Progenitor cell of endocrine pancreas (in vitro differentiated cells): Measurements from ENCODE around the gene TSPAN15. TPM values are rescaled to one million over a fixed set of nuclear protein-coding genes. Genes with fewer than 3 reads are reported as not detected.

Experiments
- DNase-seq: peaks from one replicate; pipeline ENCODE4 v3.0.0; 2021; ENCODE audit warnings: low spot score; ENCODE audit not compliant: unreplicated experiment
- H3K27ac Mint-ChIP-seq: 2 replicates; pipeline ENCODE4 v1.8.0; 2021; ENCODE audit warnings: mild to moderate bottlenecking, moderate library complexity, mixed read lengths
- H3K27me3 Mint-ChIP-seq: 2 replicates; pipeline ENCODE4 v1.8.0; 2021; ENCODE audit warnings: mixed read lengths
- H3K36me3 Mint-ChIP-seq: 2 replicates; pipeline ENCODE4 v1.8.0; 2022; ENCODE audit warnings: mixed read lengths; ENCODE audit not compliant: insufficient read depth
- H3K4me1 Mint-ChIP-seq: 2 replicates; pipeline ENCODE4 v1.8.0; 2021; ENCODE audit warnings: low read depth, mixed read lengths
- H3K4me3 Mint-ChIP-seq: 2 replicates; pipeline ENCODE4 v1.8.0; 2021; ENCODE audit warnings: low read depth, mild to moderate bottlenecking, moderate library complexity, mixed read lengths
- H3K9me3 Mint-ChIP-seq: 2 replicates; pipeline ENCODE4 v1.8.0; 2021; ENCODE audit warnings: low read depth, mixed read lengths
- total RNA-seq: library from RNA; stranded (reverse); gene quantifications from 2 replicates; pipeline ENCODE4 v1.2.1, GENCODE V29; 2021
- TF ChIP-seq, protein P1 (sequence below): fragments of 200-600 bp; sonication (generic); IDR thresholded peaks from one replicate; pipeline ENCODE4 v1.5.0; 2021; ENCODE audit warnings: antibody characterized with exemption, mild to moderate bottlenecking; ENCODE audit not compliant: unreplicated experiment

Gene TSPAN15
- total RNA-seq, 1 donor from 2014 or later: 14.7 TPM

DNA sequence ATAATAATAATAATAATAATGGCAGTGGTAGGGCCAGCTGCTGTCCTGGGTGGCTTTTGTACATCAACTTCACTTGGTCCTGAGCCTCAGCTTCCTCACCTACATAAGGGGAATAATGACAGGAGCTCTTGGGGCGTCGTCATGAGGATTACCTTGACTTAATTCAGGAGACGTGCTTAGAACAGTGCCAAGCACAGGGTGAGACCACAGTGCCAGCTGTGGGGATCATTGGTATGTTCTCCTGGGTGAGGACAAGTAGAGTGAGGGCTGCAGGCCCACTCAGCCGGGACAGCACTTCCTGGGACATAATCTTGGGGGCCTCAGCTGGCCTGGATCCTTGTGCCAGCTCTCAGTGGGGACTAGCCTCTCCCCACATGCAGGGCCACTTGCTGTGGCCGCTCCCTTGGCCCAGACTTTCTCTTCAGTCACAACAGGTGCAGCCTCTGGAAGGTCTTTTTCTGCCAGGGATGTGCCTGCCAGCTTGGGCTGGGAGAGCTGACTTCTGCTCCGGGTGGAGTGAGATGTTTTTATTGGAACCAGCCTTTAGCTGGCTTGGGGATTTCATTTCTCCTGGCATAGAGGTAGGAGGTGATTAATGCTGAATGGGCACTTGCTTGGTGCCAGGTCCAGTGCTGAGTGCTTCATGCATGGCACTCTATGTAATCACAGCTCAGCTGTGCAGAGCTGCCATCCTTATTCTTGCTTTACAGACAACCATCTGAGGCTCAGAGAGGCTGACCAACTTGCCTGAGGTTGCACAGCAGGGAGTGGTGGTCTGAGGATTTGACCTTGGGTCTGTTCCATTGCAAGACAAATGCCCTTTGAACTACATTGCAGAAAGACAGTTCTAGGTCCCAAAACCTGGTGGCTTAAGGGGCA, 45.3 kb downstream of the TSPAN15 start:
- Mint-ChIP-seq H3K36me3 (no peaks in the 10 kb centered on the region), H3K9me3 (no peaks in the 10 kb centered on the region), H3K27me3 (no peaks in the 10 kb centered on the region), H3K4me1 (peaks cover 11% of the 10 kb centered on the region), H3K27ac (no peak overlapping the region), H3K4me3 (no peak overlapping the region)
- TF ChIP-seq, protein P1, sequence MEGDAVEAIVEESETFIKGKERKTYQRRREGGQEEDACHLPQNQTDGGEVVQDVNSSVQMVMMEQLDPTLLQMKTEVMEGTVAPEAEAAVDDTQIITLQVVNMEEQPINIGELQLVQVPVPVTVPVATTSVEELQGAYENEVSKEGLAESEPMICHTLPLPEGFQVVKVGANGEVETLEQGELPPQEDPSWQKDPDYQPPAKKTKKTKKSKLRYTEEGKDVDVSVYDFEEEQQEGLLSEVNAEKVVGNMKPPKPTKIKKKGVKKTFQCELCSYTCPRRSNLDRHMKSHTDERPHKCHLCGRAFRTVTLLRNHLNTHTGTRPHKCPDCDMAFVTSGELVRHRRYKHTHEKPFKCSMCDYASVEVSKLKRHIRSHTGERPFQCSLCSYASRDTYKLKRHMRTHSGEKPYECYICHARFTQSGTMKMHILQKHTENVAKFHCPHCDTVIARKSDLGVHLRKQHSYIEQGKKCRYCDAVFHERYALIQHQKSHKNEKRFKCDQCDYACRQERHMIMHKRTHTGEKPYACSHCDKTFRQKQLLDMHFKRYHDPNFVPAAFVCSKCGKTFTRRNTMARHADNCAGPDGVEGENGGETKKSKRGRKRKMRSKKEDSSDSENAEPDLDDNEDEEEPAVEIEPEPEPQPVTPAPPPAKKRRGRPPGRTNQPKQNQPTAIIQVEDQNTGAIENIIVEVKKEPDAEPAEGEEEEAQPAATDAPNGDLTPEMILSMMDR: no peak
- DNase-seq: no peak

- Mint-ChIP-seq H3K27ac (no peak overlapping the region), H3K4me1 (peaks cover 11% of the 10 kb centered on the region), H3K4me3 (no peak overlapping the region), H3K36me3 (no peaks in the 10 kb centered on the region), H3K9me3 (no peaks in the 10 kb centered on the region), H3K27me3 (no peaks in the 10 kb centered on the region)
- DNase-seq: no peak
- TF ChIP-seq, protein P1: no peak
Measured at GRCh38 chr10:69497231-69497561, 45.9 kb downstream of the TSPAN15 start.

DNA sequence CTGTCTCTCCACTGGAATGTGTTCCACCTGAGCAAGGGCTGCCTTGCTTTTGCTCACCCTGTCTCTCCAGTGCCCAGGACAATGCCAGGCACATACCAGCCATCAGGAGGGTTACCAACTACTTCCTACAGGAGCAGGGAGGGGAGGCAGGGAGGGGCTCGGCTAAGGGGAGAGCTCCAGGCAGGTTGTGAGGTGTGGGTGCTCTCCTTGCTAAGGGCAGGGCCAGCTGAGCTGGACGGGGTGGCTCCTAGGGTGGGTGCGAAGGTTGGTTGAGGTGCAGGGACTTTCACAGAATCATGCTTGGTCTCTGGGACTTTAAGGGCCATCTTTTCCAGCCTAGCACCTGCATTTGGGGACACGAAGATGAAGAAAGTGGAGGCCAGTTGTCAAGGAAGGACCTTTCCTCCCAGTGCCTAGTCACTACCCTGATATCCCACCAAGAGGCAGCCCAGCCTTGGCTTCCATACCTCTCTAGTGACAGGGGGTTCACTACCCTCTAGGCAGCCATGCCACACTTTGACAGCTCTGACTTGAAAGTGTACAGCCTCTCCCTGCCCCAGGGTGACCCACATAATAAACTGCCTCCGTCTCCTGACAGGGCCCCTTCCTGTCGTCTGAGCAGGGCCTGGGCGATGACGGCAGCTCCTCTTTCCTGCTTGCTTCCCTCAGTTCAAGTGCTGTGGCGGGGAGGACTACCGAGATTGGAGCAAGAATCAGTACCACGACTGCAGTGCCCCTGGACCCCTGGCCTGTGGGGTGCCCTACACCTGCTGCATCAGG, 46.5 kb downstream of the TSPAN15 start:
- H3K4me1 Mint-ChIP-seq: peaks cover 11% of the 10 kb centered on the region
- H3K27me3 Mint-ChIP-seq: no peaks in the 10 kb centered on the region
- H3K4me3 Mint-ChIP-seq: no peak overlapping the region
- DNase-seq: no peak
- TF ChIP-seq, protein P1: no peak
- H3K9me3 Mint-ChIP-seq: no peaks in the 10 kb centered on the region
- H3K36me3 Mint-ChIP-seq: no peaks in the 10 kb centered on the region
- H3K27ac Mint-ChIP-seq: no peak overlapping the region

DNA sequence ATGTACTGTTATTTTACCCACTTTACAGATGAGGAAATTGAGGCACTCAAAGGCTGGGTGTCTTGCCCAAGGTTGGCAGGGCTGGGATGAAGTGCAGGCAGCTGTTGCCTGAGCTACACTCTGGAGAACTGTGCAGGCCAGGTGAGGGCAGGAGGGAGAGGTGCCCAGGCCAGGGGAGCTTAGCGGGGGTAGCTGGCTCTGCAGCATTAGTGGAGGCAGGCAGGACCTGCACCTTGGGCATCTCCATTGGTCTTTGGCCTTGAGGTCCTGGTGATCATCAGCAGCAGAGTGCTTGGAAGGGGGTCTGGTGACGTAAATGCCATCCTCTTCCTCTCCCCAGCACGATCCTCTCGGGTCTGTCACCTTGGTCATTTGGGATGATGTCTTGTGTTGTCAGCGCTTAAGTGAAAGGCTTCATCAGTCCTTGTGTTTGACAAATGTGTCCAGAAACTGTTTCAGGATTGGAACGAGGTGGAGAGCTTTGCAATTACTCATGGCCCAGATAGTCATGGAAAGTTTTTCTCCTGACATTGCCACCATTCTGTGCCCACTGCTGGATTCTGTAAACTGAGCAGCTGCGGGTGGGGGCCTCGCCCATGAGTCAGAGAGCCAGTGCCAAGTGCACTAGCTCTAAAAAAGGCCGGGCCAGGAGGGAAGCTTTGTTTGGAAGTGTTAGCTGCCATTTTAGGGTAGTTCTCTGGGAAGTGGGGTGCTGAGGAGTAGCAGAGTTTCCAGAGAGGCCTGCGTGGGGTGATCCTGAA, 47.6 kb downstream of the TSPAN15 start:
- H3K27me3 Mint-ChIP-seq: no peaks in the 10 kb centered on the region
- TF ChIP-seq, protein P1: no peak
- H3K36me3 Mint-ChIP-seq: peaks cover 2% of the 10 kb centered on the region
- no peak overlapping the region for H3K27ac Mint-ChIP-seq
- no peak for DNase-seq
- peaks cover 11% of the 10 kb centered on the region for H3K4me1 Mint-ChIP-seq
- H3K4me3 Mint-ChIP-seq: no peak overlapping the region
- no peaks in the 10 kb centered on the region for H3K9me3 Mint-ChIP-seq
